HG03045 (cell line): ENCODE data around the gene PDE9A.

Source experiments
- ATAC-seq: cut with Tn5 transposase; IDR thresholded peaks from one replicate; pipeline ENCODE4 v1.9.1; 2021; ENCODE audit warnings: mild to moderate bottlenecking, moderate library complexity; ENCODE audit not compliant: unreplicated experiment

The PDE9A gene

GRCh38 chr21:42641311-42642218, 11.9 kb upstream of the PDE9A start:
- ATAC-seq: no peak

- no peak for ATAC-seq
Measured at GRCh38 chr21:42642219-42642745, 11.1 kb upstream of the PDE9A start.

- ATAC-seq: no peak
Measured at GRCh38 chr21:42644223-42645208, 8.9 kb upstream of the PDE9A start.

GRCh38 chr21:42645211-42646075, 8.0 kb upstream of the PDE9A start:
- ATAC-seq: no peak

- ATAC-seq: no peak
Measured at GRCh38 chr21:42646076-42646825, 7.2 kb upstream of the PDE9A start.

- ATAC-seq: no peak
Measured at GRCh38 chr21:42646836-42647235, 6.6 kb upstream of the PDE9A start.

GRCh38 chr21:42648606-42649005, 4.8 kb upstream of the PDE9A start:
- no peak for ATAC-seq

GRCh38 chr21:42649122-42650032, 4.0 kb upstream of the PDE9A start:
- no peak for ATAC-seq

- no peak for ATAC-seq
Measured at GRCh38 chr21:42650033-42650370, 3.4 kb upstream of the PDE9A start.

- no peak for ATAC-seq
Measured at GRCh38 chr21:42650441-42651421, 2.7 kb upstream of the PDE9A start.

GRCh38 chr21:42651515-42652401, 1.7 kb upstream of the PDE9A start:
- ATAC-seq: no peak

- ATAC-seq: no peak
Measured at GRCh38 chr21:42652527-42653230, 742 bp upstream of the PDE9A start.

- ATAC-seq: no peak
Measured at GRCh38 chr21:42654179-42654912, 925 bp downstream of the PDE9A start.

- no peak for ATAC-seq
Measured at GRCh38 chr21:42654913-42655795, 1.7 kb downstream of the PDE9A start.
